Loucy (cell line): ENCODE results near the gene SLC15A3.

Experiments used
- H2AFZ ChIP-seq: fragments of 200-600 bp; sonication (generic); 2 replicates; pipeline ENCODE4 v1.6.0; 2016; ENCODE audit warnings: antibody characterized with exemption, mild to moderate bottlenecking, low read length, moderate library complexity
- H3F3A ChIP-seq: fragments of 200-600 bp; 2 replicates; pipeline ENCODE4 v1.6.0; 2016; ENCODE audit warnings: antibody characterized with exemption, low read depth, mild to moderate bottlenecking
- H3K27me3 ChIP-seq: fragments of 200-600 bp; sonication (generic); 2 replicates; pipeline ENCODE4 v1.6.1; 2014; ENCODE audit warnings: low read length, mild to moderate bottlenecking; ENCODE audit not compliant: insufficient read depth, poor library complexity, severe bottlenecking
- H3K36me3 ChIP-seq: fragments of 200-600 bp; sonication (generic); 2 replicates; pipeline ENCODE4 v1.6.1; 2016; ENCODE audit warnings: low read length; ENCODE audit not compliant: insufficient read depth
- H3K4me1 ChIP-seq: fragments of 200-600 bp; sonication (generic); 2 replicates; pipeline ENCODE4 v1.5.1; 2014; ENCODE audit warnings: low read length, mild to moderate bottlenecking; ENCODE audit not compliant: insufficient read depth, poor library complexity, severe bottlenecking
- H3K4me2 ChIP-seq: fragments of 200-600 bp; sonication (generic); 2 replicates; pipeline ENCODE4 v1.6.0; 2014; ENCODE audit warnings: antibody characterized with exemption, low read length, low read depth, mild to moderate bottlenecking; ENCODE audit not compliant: poor library complexity, severe bottlenecking
- H3K4me3 ChIP-seq: fragments of 200-600 bp; sonication (generic); 2 replicates; pipeline ENCODE4 v1.5.1; 2014; ENCODE audit warnings: low read length, mild to moderate bottlenecking, mixed read lengths; ENCODE audit not compliant: poor library complexity, severe bottlenecking
- H3K79me2 ChIP-seq: fragments of 200-600 bp; sonication (generic); 2 replicates; pipeline ENCODE4 v1.6.1; 2014; ENCODE audit warnings: low read length; ENCODE audit not compliant: insufficient read depth
- H3K9ac ChIP-seq: fragments of 200-600 bp; sonication (generic); 2 replicates; pipeline ENCODE4 v1.6.0; 2014; ENCODE audit warnings: mild to moderate bottlenecking, low read depth, low read length, moderate library complexity; ENCODE audit not compliant: poor library complexity, severe bottlenecking
- H3K9me2 ChIP-seq: fragments of 200-600 bp; sonication (generic); replicated peaks from 2 replicates; pipeline ENCODE4 v1.6.1; 2016; ENCODE audit warnings: low read depth, low read length, mixed read lengths
- H3K9me3 ChIP-seq: fragments of 200-600 bp; sonication (generic); 2 replicates; pipeline ENCODE4 v1.6.1; 2014; ENCODE audit warnings: mild to moderate bottlenecking, antibody characterized with exemption, low read length, low read depth; ENCODE audit not compliant: insufficient read depth
- H4K20me1 ChIP-seq: fragments of 200-600 bp; sonication (generic); 2 replicates; pipeline ENCODE4 v1.6.0; 2014; ENCODE audit warnings: antibody characterized with exemption, low read length, mild to moderate bottlenecking; ENCODE audit not compliant: insufficient read depth, poor library complexity, severe bottlenecking
- EZH2phosphoT487 ChIP-seq: fragments of 200-600 bp; IDR thresholded peaks from 2 replicates; pipeline ENCODE4 v1.6.1; 2018; ENCODE audit warnings: antibody characterized with exemption, mild to moderate bottlenecking, moderate library complexity, borderline replicate concordance
- TF ChIP-seq, protein P1 (sequence below): fragments of 200-600 bp; sonication (generic); conservative IDR thresholded peaks from 2 replicates; pipeline ENCODE4 v1.5.1; 2014; ENCODE audit warnings: mild to moderate bottlenecking, antibody characterized with exemption, low read length

SLC15A3 gene

DNA sequence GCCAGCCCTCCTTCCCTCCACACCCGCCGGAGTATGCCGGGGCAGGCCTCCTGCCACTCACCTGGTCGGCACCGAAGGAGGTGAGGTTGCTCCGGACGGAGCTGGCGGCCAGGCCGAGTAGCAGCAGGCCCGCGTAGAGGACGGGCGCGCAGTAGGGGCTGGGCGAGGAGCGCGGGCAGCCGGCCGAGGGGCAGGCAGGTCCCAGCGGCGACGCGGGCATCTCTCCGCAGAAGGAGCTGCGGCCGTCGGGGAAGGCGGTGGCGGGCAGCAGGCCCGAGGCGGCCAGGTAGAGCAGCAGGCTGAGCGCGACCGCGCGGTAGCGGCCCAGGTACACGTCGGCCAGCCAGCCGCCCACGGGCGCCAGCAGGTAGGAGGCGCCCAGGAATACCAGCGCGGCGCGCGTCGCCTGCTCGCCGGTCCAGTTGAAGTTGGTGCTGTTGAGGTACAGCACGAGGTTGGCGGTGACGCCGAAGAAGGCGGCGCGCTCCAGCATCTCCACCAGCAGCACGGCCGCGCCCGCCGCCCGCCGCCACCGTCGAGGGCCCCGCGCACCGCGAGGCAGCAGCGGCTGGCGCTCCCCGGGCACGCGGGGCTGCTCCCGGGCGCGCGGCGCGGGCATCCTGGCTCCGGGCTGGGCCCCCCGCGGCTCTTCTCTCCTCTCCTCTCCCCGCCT is 907 bp downstream of the SLC15A3 start:
- TF ChIP-seq EZH2phosphoT487: no peak
- TF ChIP-seq, protein P1, sequence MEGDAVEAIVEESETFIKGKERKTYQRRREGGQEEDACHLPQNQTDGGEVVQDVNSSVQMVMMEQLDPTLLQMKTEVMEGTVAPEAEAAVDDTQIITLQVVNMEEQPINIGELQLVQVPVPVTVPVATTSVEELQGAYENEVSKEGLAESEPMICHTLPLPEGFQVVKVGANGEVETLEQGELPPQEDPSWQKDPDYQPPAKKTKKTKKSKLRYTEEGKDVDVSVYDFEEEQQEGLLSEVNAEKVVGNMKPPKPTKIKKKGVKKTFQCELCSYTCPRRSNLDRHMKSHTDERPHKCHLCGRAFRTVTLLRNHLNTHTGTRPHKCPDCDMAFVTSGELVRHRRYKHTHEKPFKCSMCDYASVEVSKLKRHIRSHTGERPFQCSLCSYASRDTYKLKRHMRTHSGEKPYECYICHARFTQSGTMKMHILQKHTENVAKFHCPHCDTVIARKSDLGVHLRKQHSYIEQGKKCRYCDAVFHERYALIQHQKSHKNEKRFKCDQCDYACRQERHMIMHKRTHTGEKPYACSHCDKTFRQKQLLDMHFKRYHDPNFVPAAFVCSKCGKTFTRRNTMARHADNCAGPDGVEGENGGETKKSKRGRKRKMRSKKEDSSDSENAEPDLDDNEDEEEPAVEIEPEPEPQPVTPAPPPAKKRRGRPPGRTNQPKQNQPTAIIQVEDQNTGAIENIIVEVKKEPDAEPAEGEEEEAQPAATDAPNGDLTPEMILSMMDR: no peak
- H3K9ac ChIP-seq: no peak overlapping the region
- H3K79me2 ChIP-seq: no peaks in the 10 kb centered on the region
- H3K9me3 ChIP-seq: no peaks in the 10 kb centered on the region
- no peaks in the 10 kb centered on the region for H3K27me3 ChIP-seq
- H3K4me3 ChIP-seq: no peak overlapping the region
- no peaks in the 10 kb centered on the region for H3K36me3 ChIP-seq
- no peaks in the 10 kb centered on the region for H4K20me1 ChIP-seq
- no peaks in the 10 kb centered on the region for H3K9me2 ChIP-seq
- no peak overlapping the region for H3K4me2 ChIP-seq
- H2AFZ ChIP-seq: no peak overlapping the region
- no peaks in the 10 kb centered on the region for H3F3A ChIP-seq
- peaks cover 5% of the 10 kb centered on the region for H3K4me1 ChIP-seq

DNA sequence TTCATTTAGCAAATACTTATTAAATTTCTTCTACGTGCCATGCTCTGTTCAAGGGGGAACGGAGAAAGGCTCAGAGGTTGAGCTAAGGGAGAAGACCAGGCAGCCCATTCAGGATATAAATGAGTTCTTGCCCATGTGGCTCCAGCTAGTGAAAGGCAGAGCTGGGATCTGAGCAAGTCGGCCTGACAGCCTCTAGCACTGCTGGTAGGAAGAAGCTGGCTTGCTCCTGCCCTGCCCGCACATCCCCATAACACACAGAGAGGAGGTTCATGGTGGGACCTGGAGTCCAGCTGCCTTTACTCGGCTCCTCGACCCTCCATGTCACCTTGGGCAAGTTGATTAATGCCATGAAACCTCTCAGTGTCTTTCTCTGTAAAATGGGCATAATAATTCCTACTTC is 2.0 kb downstream of the SLC15A3 start:
- no peak overlapping the region for H3K9ac ChIP-seq
- no peaks in the 10 kb centered on the region for H3K27me3 ChIP-seq
- no peak for TF ChIP-seq EZH2phosphoT487
- TF ChIP-seq, protein P1: no peak
- no peaks in the 10 kb centered on the region for H4K20me1 ChIP-seq
- H3K79me2 ChIP-seq: no peaks in the 10 kb centered on the region
- no peaks in the 10 kb centered on the region for H3K9me3 ChIP-seq
- H3K9me2 ChIP-seq: no peaks in the 10 kb centered on the region
- no peaks in the 10 kb centered on the region for H3F3A ChIP-seq
- H3K4me2 ChIP-seq: no peak overlapping the region
- no peaks in the 10 kb centered on the region for H3K36me3 ChIP-seq
- H2AFZ ChIP-seq: no peak overlapping the region
- H3K4me1 ChIP-seq: peaks cover 5% of the 10 kb centered on the region
- no peak overlapping the region for H3K4me3 ChIP-seq

DNA sequence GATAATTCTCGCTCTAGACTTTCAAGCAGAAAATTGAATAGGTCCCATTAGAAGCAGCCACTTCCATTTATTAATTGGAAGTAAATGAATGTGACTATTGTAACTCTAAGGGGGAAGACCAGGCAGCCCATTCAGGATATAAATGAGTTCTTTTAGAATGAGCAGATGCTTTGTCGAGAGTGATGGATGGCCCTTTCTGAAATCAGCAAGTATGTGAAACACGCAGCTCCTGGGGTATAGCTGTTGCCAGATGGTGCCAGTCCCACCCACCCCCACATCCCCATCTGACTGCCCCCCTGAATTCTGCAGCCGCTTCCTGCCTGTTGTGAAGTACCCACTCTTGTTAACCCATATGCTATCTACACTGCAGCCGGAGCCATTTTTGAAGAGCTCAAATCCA is 3.7 kb downstream of the SLC15A3 start:
- Histone ChIP-seq H3K4me3 (no peak overlapping the region), H3F3A (no peaks in the 10 kb centered on the region), H3K4me2 (no peak overlapping the region), H3K4me1 (peaks cover 5% of the 10 kb centered on the region), H3K27me3 (no peaks in the 10 kb centered on the region), H2AFZ (no peak overlapping the region), H3K9me2 (no peaks in the 10 kb centered on the region), H3K36me3 (no peaks in the 10 kb centered on the region), H3K9me3 (no peaks in the 10 kb centered on the region), H3K79me2 (no peaks in the 10 kb centered on the region), H4K20me1 (no peaks in the 10 kb centered on the region), H3K9ac (no peak overlapping the region)
- no peak for TF ChIP-seq EZH2phosphoT487
- TF ChIP-seq, protein P1: no peak
